Activated naive CD8-positive, alpha-beta T cell (primary cell): ENCODE measurements around the gene FAM156B.
A peak's percentile ranks its signal among the peaks of the same experiment; 100 is the strongest.
"Not testable (repeated sequence)": the region's sequence is repeated elsewhere in the genome, so short reads cannot be mapped to it uniquely, and the experiment has no call there.

Source experiments
- H3K27ac Mint-ChIP-seq: one replicate; pipeline ENCODE4 v1.8.0; 2021; ENCODE audit warnings: mixed read lengths
- H3K27me3 Mint-ChIP-seq: one replicate; pipeline ENCODE4 v1.8.0; 2021; ENCODE audit warnings: mixed read lengths
- H3K36me3 Mint-ChIP-seq: one replicate; pipeline ENCODE4 v1.8.0; 2021; ENCODE audit warnings: mixed read lengths
- H3K4me1 Mint-ChIP-seq: one replicate; pipeline ENCODE4 v1.8.0; 2021; ENCODE audit warnings: low read depth, mixed read lengths
- H3K4me3 Mint-ChIP-seq: one replicate; pipeline ENCODE4 v1.8.0; 2021; ENCODE audit warnings: mild to moderate bottlenecking, mixed read lengths
- H3K9me3 Mint-ChIP-seq: one replicate; pipeline ENCODE4 v1.8.0; 2021; ENCODE audit warnings: low read depth, mixed read lengths

FAM156B gene

DNA sequence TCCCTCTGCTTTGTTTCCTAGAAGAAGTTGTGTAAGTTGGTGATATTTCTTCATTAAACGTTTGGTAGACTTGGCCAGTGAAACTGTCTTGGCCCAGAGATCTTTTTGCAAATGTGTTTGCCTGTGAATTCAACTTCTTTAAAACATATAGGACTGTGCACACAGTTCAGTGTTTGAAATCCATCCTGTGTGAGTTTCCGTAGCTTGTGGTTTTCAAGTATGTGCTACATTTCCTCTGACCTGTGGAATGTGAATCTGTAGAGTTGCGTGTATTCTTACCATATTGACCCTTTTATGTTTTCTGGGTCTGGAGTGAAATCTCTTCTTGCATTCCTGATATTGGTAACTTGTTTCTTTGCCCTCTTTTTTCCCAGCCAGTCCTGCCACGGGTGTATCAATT lies 8.9 kb downstream of the FAM156B start:
- not testable (repeated sequence) for H3K27ac Mint-ChIP-seq, H3K27me3 Mint-ChIP-seq, H3K36me3 Mint-ChIP-seq, H3K9me3 Mint-ChIP-seq, H3K4me3 Mint-ChIP-seq, H3K4me1 Mint-ChIP-seq

DNA sequence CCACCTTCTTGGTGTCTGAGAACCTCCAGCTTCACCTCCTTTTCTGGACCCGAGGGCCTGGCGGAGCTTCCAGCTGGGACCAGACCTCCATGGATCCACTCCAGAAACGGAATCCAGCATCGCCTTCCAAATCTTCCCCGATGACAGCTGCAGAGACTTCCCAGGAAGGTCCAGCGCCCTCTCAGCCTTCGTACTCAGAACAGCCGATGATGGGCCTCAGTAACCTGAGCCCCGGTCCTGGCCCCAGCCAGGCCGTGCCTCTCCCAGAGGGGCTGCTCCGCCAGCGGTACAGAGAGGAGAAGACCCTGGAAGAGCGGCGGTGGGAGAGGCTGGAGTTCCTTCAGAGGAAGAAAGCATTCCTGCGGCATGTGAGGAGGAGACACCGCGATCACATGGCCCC lies 10.0 kb downstream of the FAM156B start:
- not testable (repeated sequence) for H3K36me3 Mint-ChIP-seq, H3K27me3 Mint-ChIP-seq, H3K4me1 Mint-ChIP-seq, H3K9me3 Mint-ChIP-seq, H3K27ac Mint-ChIP-seq, H3K4me3 Mint-ChIP-seq

DNA sequence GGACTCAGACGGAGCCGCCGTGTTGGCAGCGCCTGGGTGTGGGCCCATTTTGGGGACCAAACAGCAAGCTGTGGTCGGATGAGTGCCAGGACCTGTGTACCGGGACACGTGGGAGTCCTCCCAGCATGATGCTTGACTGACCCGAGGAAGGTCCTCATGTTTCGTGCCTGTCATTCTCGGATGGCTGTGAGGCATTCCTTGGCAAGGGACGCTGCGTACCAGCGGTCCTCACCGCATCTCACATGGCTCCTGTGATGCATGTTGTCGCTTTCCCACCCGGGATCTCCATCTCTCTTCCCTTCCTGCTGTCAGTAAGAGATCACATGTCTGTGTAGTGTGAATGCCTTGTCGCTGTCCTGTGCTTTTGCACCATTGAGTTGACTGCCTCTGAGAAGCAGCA lies 10.8 kb downstream of the FAM156B start:
- H3K9me3 Mint-ChIP-seq, H3K27me3 Mint-ChIP-seq, H3K4me1 Mint-ChIP-seq, H3K4me3 Mint-ChIP-seq, H3K36me3 Mint-ChIP-seq, H3K27ac Mint-ChIP-seq: not testable (repeated sequence)

DNA sequence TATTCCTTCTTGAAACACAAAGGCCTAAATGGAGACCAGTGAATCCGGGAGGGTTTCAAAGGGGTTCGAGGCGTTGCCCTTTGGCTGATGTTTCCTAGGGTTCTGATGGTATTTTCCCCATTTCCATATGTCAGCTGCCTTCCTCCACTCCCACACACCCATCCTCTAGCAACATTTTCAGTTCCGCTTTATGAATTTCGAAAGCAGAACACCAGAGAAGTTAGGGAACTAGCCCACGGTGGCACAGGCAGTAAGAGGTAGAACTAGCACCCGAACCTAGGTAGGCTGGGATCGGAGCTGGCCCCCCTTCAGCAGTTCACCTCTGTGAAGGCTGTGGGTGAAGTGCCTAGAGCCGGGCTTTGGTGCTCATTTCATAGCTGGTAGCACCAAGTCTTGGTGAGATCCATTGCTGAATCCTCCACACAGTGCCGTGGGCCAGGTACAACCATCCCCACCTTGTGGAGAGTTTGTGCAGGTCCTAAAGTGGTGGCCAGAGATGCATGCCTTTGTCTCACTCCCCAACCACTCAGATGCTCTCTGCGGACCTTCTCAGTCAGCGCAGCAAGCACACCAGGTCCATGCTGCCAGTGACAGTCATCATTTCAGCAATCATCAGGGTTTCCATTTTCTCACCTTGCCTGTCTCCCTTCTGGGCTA lies 12.3 kb downstream of the FAM156B start:
- not testable (repeated sequence) for H3K4me3 Mint-ChIP-seq, H3K27me3 Mint-ChIP-seq, H3K4me1 Mint-ChIP-seq, H3K27ac Mint-ChIP-seq, H3K9me3 Mint-ChIP-seq, H3K36me3 Mint-ChIP-seq

DNA sequence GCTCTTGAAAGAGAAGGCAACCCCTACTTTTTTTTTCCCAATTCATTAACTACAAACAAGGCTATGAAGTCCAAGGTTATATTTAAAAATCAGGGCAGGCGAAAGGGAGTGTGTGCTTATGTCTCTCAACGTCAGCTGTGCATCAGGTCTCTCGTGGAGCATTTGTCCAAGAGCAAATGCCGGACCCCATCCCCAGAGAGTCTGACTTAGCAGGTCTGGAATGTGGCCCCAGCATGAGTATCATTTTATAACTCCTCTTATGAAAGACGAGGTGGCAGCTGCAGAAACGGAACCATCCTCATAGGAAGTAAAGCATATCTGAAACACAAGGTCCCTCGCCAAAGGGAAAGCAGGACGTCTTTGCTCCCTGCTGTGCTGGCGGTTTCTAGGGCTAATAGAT lies 16.6 kb downstream of the FAM156B start:
- H3K36me3 Mint-ChIP-seq, H3K27me3 Mint-ChIP-seq, H3K9me3 Mint-ChIP-seq, H3K4me3 Mint-ChIP-seq, H3K27ac Mint-ChIP-seq, H3K4me1 Mint-ChIP-seq: not testable (repeated sequence)

DNA sequence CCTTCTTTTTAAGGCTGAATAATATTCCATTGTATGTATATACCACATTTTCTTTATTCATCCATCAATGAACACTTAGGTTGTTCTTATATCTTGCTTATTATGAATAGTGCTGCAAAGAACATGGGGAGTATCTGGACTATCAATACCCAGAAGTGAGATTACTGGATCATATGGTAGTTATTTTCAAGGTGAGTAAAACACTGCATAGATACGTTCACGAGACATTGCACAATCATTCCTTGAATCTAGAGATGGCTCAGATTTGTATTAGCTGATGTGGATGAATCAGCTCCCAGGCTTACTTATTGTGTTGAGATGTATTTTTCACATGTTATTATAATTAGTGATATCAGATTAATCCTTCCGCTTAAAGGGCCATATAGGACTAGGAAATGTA lies 17.6 kb downstream of the FAM156B start:
- H3K27me3 Mint-ChIP-seq, H3K4me3 Mint-ChIP-seq, H3K9me3 Mint-ChIP-seq, H3K27ac Mint-ChIP-seq, H3K4me1 Mint-ChIP-seq, H3K36me3 Mint-ChIP-seq: not testable (repeated sequence)

DNA sequence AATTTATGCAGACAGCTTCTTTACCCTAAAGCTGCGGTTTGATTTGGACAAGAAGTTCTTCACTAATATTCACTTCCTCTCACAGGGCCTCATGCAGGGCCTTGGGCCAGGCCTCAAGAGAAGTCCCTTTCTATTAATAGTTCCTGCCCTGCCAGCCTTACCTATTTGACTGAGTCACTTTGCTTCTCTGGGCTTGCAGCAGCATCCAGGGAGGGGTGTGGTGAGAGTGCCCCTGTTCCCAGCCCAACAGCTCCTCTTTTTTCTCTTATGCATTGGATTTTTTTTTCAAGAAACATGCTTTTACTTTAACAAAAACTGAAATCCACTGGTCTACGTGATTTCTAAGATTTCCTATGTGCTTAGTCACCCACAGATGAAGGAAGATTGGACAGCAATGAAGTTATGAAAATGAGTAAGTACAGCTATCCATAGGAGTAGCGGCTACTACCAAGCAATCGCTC lies 26.7 kb downstream of the FAM156B start:
- peaks cover 5% of the 10 kb centered on the region for H3K4me1 Mint-ChIP-seq
- no peaks in the 10 kb centered on the region for H3K27me3 Mint-ChIP-seq
- H3K27ac Mint-ChIP-seq: no peak overlapping the region
- no peak overlapping the region for H3K4me3 Mint-ChIP-seq
- no peaks in the 10 kb centered on the region for H3K9me3 Mint-ChIP-seq
- no peaks in the 10 kb centered on the region for H3K36me3 Mint-ChIP-seq

DNA sequence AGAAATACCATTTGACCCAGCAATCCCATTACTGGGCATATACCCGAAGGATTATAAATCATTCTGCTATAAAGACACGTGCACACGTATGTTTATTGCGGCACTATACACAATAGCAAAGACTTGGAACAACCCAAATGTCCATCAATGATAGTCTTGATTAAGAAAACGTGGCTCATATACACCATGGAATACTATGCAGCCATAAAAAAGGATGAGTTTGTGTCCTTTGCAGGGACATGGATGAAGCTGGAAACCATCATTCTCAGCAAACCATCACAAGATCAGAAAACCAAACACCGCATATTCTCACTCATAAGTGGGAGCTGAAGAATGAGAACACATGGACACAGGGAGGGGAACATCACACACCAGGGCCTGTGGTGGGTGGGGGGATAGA lies 33.1 kb downstream of the FAM156B start:
- not testable (repeated sequence) for H3K36me3 Mint-ChIP-seq, H3K4me1 Mint-ChIP-seq, H3K27me3 Mint-ChIP-seq, H3K27ac Mint-ChIP-seq, H3K9me3 Mint-ChIP-seq, H3K4me3 Mint-ChIP-seq

DNA sequence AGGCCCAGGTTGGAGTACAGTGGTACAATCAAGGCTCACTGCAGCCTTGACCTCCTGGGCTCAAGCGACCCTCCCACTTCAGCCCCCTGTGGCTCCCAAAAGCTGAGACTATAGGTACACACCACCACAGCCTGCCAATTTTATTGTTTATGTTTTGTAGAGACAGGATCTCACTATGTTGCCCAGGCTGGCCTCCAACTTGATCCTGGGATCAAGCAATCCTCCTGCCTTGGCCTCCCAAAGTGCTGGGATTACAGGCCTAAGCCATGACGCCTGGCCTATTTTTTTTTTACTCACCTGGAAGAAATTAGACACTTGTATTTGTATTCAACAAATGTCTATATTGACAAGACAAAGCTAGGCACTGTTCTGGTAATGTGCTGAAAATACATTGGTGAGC lies 36.1 kb downstream of the FAM156B start:
- H3K27me3 Mint-ChIP-seq: no peaks in the 10 kb centered on the region
- no peak overlapping the region for H3K4me3 Mint-ChIP-seq
- H3K9me3 Mint-ChIP-seq: no peaks in the 10 kb centered on the region
- H3K36me3 Mint-ChIP-seq: no peaks in the 10 kb centered on the region
- H3K4me1 Mint-ChIP-seq: peaks cover 9% of the 10 kb centered on the region
- H3K27ac Mint-ChIP-seq: no peak overlapping the region

DNA sequence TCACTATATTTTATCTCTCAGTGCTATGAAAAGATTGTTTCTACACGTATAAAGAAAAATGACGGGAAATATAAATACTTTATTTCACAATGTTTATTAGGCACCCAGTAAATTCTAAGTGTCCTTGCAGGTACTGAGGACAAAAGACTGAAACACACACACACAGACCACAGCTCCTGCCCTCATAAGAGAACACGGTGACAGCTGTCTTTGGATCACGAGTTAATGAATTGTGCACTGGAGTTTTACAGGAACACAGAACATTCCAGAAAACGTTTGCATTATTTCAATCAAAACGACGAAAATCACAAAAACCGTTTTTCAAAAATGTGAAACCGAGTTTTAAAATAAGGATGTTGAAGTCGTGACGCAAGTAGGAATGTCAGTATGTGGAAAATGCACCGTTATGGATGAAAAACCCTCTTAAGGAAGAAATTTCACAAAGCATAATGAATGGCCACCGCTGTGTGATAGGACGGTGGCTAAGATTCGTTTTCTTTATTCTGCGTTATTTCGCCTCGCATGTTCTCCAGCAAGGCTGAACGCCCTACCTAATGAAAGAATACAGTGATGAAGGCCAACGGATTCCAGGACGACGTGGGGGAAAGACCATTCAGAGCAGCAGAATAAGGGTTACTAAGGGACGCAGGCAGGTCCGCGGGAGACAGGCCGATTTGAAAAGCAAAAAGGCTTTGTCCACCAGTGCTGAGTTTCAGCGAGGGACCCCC lies 37.0 kb downstream of the FAM156B start:
- H3K9me3 Mint-ChIP-seq: no peaks in the 10 kb centered on the region
- peak overlapping the region; percentile 98 for H3K27ac Mint-ChIP-seq
- peaks cover 9% of the 10 kb centered on the region for H3K4me1 Mint-ChIP-seq
- H3K4me3 Mint-ChIP-seq: peak overlapping the region; percentile 97
- no peaks in the 10 kb centered on the region for H3K36me3 Mint-ChIP-seq
- H3K27me3 Mint-ChIP-seq: no peaks in the 10 kb centered on the region

DNA sequence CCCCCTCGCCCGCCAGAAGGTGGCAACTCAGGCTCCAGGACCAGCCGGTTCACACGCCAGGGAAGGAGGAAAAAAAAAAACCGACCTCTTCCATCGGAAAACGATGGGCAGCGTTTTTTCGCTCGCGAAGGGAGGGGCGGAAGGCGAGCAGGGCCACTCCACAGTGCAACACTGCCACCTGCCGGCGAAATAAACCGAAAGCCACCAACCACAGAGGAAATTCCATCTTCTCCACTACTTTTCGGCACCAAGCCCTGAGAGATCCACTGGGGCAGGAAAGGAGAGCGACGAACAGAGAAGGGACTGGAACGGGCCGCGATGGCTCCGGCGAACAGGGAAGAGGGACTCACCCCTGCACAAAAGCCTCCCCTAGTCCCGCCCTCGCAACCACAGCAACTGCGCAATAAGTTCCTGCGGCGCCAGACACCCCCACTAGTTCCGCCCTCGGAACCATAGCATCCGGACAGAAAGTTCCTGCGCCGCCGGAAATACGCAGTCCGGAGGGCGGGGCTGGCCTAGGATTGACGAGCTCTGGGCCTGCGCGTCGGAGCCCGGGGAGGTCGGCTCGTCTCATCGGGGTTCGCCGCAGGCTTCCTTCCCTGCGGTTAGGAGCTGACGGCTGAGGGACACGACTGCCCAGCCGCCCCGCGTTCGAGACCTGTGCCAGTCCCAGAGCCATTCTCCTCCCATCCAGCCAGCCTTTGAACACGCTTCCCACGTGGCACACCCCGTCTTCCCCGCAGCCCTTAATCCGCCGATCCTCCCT lies 37.8 kb downstream of the FAM156B start:
- Mint-ChIP-seq H3K27ac (peak overlapping the region; percentile 98), H3K4me1 (peaks cover 9% of the 10 kb centered on the region), H3K9me3 (no peaks in the 10 kb centered on the region), H3K27me3 (no peaks in the 10 kb centered on the region), H3K36me3 (no peaks in the 10 kb centered on the region), H3K4me3 (peak overlapping the region; percentile 97)

DNA sequence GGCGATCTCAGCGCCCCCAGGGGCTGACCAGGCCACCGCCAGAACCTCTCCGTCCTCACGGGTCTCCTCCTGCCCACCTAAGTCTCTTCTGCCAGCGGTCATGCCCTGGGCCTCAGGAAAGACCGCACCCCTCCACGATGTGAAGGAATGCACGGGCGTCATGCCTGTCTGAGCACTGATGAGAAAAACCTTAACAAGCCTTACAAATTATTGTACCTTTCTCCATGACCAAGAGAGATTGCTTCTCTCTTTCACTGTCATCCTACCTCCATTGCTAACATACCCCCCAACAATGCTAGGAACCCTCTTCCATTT lies 38.3 kb downstream of the FAM156B start:
- H3K27ac Mint-ChIP-seq: peak overlapping the region; percentile 98
- not testable (repeated sequence) for H3K27me3 Mint-ChIP-seq, H3K36me3 Mint-ChIP-seq, H3K4me1 Mint-ChIP-seq, H3K9me3 Mint-ChIP-seq
- H3K4me3 Mint-ChIP-seq: peak overlapping the region; percentile 97

DNA sequence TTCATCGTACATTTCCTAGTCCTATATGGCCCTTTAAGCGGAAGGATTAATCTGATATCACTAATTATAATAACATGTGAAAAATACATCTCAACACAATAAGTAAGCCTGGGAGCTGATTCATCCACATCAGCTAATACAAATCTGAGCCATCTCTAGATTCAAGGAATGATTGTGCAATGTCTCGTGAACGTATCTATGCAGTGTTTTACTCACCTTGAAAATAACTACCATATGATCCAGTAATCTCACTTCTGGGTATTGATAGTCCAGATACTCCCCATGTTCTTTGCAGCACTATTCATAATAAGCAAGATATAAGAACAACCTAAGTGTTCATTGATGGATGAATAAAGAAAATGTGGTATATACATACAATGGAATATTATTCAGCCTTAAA lies 43.6 kb downstream of the FAM156B start:
- not testable (repeated sequence) for H3K4me3 Mint-ChIP-seq, H3K36me3 Mint-ChIP-seq, H3K9me3 Mint-ChIP-seq, H3K4me1 Mint-ChIP-seq, H3K27ac Mint-ChIP-seq, H3K27me3 Mint-ChIP-seq

DNA sequence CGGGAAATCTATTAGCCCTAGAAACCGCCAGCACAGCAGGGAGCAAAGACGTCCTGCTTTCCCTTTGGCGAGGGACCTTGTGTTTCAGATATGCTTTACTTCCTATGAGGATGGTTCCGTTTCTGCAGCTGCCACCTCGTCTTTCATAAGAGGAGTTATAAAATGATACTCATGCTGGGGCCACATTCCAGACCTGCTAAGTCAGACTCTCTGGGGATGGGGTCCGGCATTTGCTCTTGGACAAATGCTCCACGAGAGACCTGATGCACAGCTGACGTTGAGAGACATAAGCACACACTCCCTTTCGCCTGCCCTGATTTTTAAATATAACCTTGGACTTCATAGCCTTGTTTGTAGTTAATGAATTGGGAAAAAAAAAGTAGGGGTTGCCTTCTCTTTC lies 44.6 kb downstream of the FAM156B start:
- H3K4me3 Mint-ChIP-seq, H3K36me3 Mint-ChIP-seq, H3K4me1 Mint-ChIP-seq, H3K9me3 Mint-ChIP-seq, H3K27ac Mint-ChIP-seq, H3K27me3 Mint-ChIP-seq: not testable (repeated sequence)

DNA sequence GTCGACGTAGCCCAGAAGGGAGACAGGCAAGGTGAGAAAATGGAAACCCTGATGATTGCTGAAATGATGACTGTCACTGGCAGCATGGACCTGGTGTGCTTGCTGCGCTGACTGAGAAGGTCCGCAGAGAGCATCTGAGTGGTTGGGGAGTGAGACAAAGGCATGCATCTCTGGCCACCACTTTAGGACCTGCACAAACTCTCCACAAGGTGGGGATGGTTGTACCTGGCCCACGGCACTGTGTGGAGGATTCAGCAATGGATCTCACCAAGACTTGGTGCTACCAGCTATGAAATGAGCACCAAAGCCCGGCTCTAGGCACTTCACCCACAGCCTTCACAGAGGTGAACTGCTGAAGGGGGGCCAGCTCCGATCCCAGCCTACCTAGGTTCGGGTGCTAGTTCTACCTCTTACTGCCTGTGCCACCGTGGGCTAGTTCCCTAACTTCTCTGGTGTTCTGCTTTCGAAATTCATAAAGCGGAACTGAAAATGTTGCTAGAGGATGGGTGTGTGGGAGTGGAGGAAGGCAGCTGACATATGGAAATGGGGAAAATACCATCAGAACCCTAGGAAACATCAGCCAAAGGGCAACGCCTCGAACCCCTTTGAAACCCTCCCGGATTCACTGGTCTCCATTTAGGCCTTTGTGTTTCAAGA lies 48.8 kb downstream of the FAM156B start:
- H3K4me1 Mint-ChIP-seq, H3K4me3 Mint-ChIP-seq, H3K27ac Mint-ChIP-seq, H3K27me3 Mint-ChIP-seq, H3K36me3 Mint-ChIP-seq, H3K9me3 Mint-ChIP-seq: not testable (repeated sequence)
